HEK293T (cell line): ENCODE results near the gene GRAMD2A.

ENCODE experiments used
- ARNT ChIP-seq: fragments of 450-650 bp; IDR thresholded peaks from 2 replicates; pipeline ENCODE4 v1.6.1; 2017; ENCODE audit warnings: mild to moderate bottlenecking
- BHLHE40 ChIP-seq: fragments of 450-650 bp; IDR thresholded peaks from 2 replicates; pipeline ENCODE4 v1.6.1; 2016; ENCODE audit warnings: mild to moderate bottlenecking, moderate library complexity, borderline replicate concordance
- CTBP1 ChIP-seq: fragments of 450-650 bp; IDR thresholded peaks from 2 replicates; pipeline ENCODE4 v1.6.1; 2016; ENCODE audit warnings: borderline replicate concordance
- ELF4 ChIP-seq: fragments of 450-650 bp; IDR thresholded peaks from 2 replicates; pipeline ENCODE4 v1.6.1; 2017; ENCODE audit warnings: antibody characterized with exemption
- FOXM1 ChIP-seq: fragments of 450-650 bp; IDR thresholded peaks from 2 replicates; pipeline ENCODE4 v1.6.1; 2017; ENCODE audit warnings: mild to moderate bottlenecking, borderline replicate concordance
- HDGF ChIP-seq: fragments of 450-650 bp; IDR thresholded peaks from 2 replicates; pipeline ENCODE4 v1.6.1; 2017; ENCODE audit warnings: antibody characterized with exemption, borderline replicate concordance
- L3MBTL2 ChIP-seq: fragments of 450-650 bp; conservative IDR thresholded peaks from 2 replicates; pipeline ENCODE4 v1.6.1; 2016; ENCODE audit warnings: mild to moderate bottlenecking
- LEF1 ChIP-seq: fragments of 450-650 bp; IDR thresholded peaks from 2 replicates; pipeline ENCODE4 v1.6.1; 2017; ENCODE audit warnings: mild to moderate bottlenecking, borderline replicate concordance
- NFRKB ChIP-seq: fragments of 450-650 bp; IDR thresholded peaks from 2 replicates; pipeline ENCODE4 v1.6.1; 2016; ENCODE audit warnings: mild to moderate bottlenecking, moderate library complexity
- SP1 ChIP-seq: fragments of 450-650 bp; IDR thresholded peaks from 2 replicates; pipeline ENCODE4 v1.6.1; 2017
- SUZ12 ChIP-seq: fragments of 450-650 bp; IDR thresholded peaks from 2 replicates; pipeline ENCODE4 v1.6.1; 2016; ENCODE audit warnings: mild to moderate bottlenecking
- TARDBP ChIP-seq: fragments of 450-650 bp; IDR thresholded peaks from 2 replicates; pipeline ENCODE4 v1.6.1; 2016
- ZNF384 ChIP-seq: fragments of 450-650 bp; IDR thresholded peaks from 2 replicates; pipeline ENCODE4 v1.6.1; 2016

- TF ChIP-seq FOXM1 (no peak), TARDBP (no peak), ARNT (no peak), LEF1 (no peak), SUZ12 (no peak), SP1 (no peak), BHLHE40 (no peak), L3MBTL2 (no peak), ELF4 (no peak), ZNF384 (no peak), HDGF (no peak), CTBP1 (no peak), NFRKB (no peak)
Observed at GRCh38 chr15:72135719-72136118, 61.9 kb downstream of the GRAMD2A start.
